IMR-90 (cell line): Measurements from ENCODE around the gene ATP10D. TPM values are rescaled to one million over a fixed set of nuclear protein-coding genes. Genes with fewer than 3 reads are reported as not detected.

Experiments used
- ATAC-seq: fragments of 200-7000 bp; cut with Tn5 transposase; 2 replicates; pipeline ENCODE4 v1.9.1; 2020; ENCODE audit warnings: low read depth, mild to moderate bottlenecking, moderate library complexity
- BruUV-seq: library from RNA; stranded (reverse); fragments of 400-500 nt; replicated peaks from 2 replicates; lab custom pipeline; 2021; lab: Mats Ljungman, UMichigan
- CTCF ChIA-PET: fragments of 300-600 bp; formaldehyde crosslinking; extraction: SDS; loops from one replicate; lab custom pipeline; 2021; ENCODE audit warnings: antibody characterized with exemption; lab: Yijun Ruan, JAX
- POLR2A ChIA-PET: fragments of 300-600 bp; sonication (Branson Sonifier 250); formaldehyde crosslinking; loops from one replicate; lab custom pipeline; 2022; ENCODE audit warnings: antibody characterized with exemption; ENCODE audit not compliant: unreplicated experiment; lab: Charles Lee
- DNase-seq: peaks from one replicate; pipeline ENCODE4 v3.0.0; 2013
- H2AFZ ChIP-seq: replicated peaks from 2 replicates; pipeline ENCODE3; 2013; ENCODE audit warnings: low read length, mild to moderate bottlenecking; ENCODE audit not compliant: poor library complexity
- H2AK5ac ChIP-seq: 2 replicates; pipeline ENCODE4 v1.6.1; 2013; ENCODE audit warnings: low read depth, low read length, inconsistent platforms
- H2AK9ac ChIP-seq: replicated peaks from 2 replicates; pipeline ENCODE3; 2013; ENCODE audit warnings: mild to moderate bottlenecking, low read depth, low read length, moderate library complexity; ENCODE audit not compliant: poor library complexity
- H2BK120ac ChIP-seq: 2 replicates; pipeline ENCODE4 v1.6.1; 2013; ENCODE audit warnings: low read depth, low read length, inconsistent platforms
- H2BK15ac ChIP-seq: 3 replicates; pipeline ENCODE4 v1.6.1; 2013; ENCODE audit warnings: low read depth, low read length, inconsistent platforms
- H2BK20ac ChIP-seq: 2 replicates; pipeline ENCODE4 v1.6.1; 2013; ENCODE audit warnings: low read depth, mild to moderate bottlenecking, inconsistent platforms, low read length, moderate library complexity
- H2BK5ac ChIP-seq: 2 replicates; pipeline ENCODE4 v1.6.1; 2013; ENCODE audit warnings: mild to moderate bottlenecking, low read depth, low read length, inconsistent platforms; ENCODE audit not compliant: poor library complexity, severe bottlenecking
- H3K14ac ChIP-seq: replicated peaks from 2 replicates; pipeline ENCODE4 v1.6.1; 2013; ENCODE audit warnings: low read depth, low read length, inconsistent platforms
- H3K18ac ChIP-seq: 2 replicates; pipeline ENCODE4 v1.6.1; 2013; ENCODE audit warnings: low read depth, low read length, control low read depth
- H3K23ac ChIP-seq: 2 replicates; pipeline ENCODE4 v1.6.1; 2013; ENCODE audit warnings: low read depth, low read length, inconsistent platforms
- H3K27ac ChIP-seq: 2 replicates; pipeline ENCODE4 v1.5.1; 2013; ENCODE audit warnings: mild to moderate bottlenecking, control low read depth, low read length; ENCODE audit not compliant: insufficient read depth
- H3K27me3 ChIP-seq: 2 replicates; pipeline ENCODE4 v1.6.1; 2013; ENCODE audit warnings: low read length; ENCODE audit not compliant: control insufficient read depth, insufficient read depth
- H3K36me3 ChIP-seq: 2 replicates; pipeline ENCODE4 v1.6.1; 2013; ENCODE audit warnings: low read length, mixed read lengths; ENCODE audit not compliant: control insufficient read depth, insufficient read depth
- H3K4ac ChIP-seq: 2 replicates; pipeline ENCODE4 v1.6.1; 2013; ENCODE audit warnings: low read depth, low read length, inconsistent platforms
- H3K4me1 ChIP-seq: 2 replicates; pipeline ENCODE4 v1.6.1; 2013; ENCODE audit warnings: low read length, mixed read lengths; ENCODE audit not compliant: control insufficient read depth, insufficient read depth
- H3K4me2 ChIP-seq: 2 replicates; pipeline ENCODE4 v1.6.1; 2013; ENCODE audit warnings: low read depth, mild to moderate bottlenecking, control low read depth, low read length, moderate library complexity
- H3K4me3 ChIP-seq: 2 replicates; pipeline ENCODE4 v1.5.1; 2013; ENCODE audit warnings: low read depth, mild to moderate bottlenecking, control low read depth, low read length, moderate library complexity; ENCODE audit not compliant: insufficient read depth
- H3K56ac ChIP-seq: 2 replicates; pipeline ENCODE4 v1.6.1; 2013; ENCODE audit warnings: low read length, inconsistent platforms; ENCODE audit not compliant: insufficient read depth; ENCODE audit errors: extremely low read depth
- H3K79me1 ChIP-seq, 2 experiments: 2 replicates each; pipeline ENCODE4 v1.6.1; 2013; ENCODE audit warnings: low read length in 2 of 2, inconsistent platforms in 1 of 2, low read depth in 1 of 2
- H3K9ac ChIP-seq: 2 replicates; pipeline ENCODE4 v1.6.1; 2013; ENCODE audit warnings: low read depth, low read length, control low read depth
- H3K9me1 ChIP-seq: 2 replicates; pipeline ENCODE4 v1.6.1; 2013; ENCODE audit warnings: low read length, inconsistent platforms; ENCODE audit not compliant: insufficient read depth
- H3K9me3 ChIP-seq: 2 replicates; pipeline ENCODE4 v1.6.1; 2013; ENCODE audit warnings: low read length; ENCODE audit not compliant: control insufficient read depth, insufficient read depth
- H4K20me1 ChIP-seq: 2 replicates; pipeline ENCODE4 v1.6.1; 2013; ENCODE audit warnings: low read length, inconsistent platforms; ENCODE audit not compliant: insufficient read depth
- H4K5ac ChIP-seq: 2 replicates; pipeline ENCODE4 v1.6.1; 2013; ENCODE audit warnings: mild to moderate bottlenecking, low read depth, low read length, control low read depth
- H4K8ac ChIP-seq, 2 experiments: 2 replicates each; pipeline ENCODE4 v1.6.1; 2013; ENCODE audit warnings: low read depth in 2 of 2, low read length in 2 of 2, control low read depth in 1 of 2, inconsistent platforms in 1 of 2
- H4K91ac ChIP-seq: 2 replicates; pipeline ENCODE4 v1.6.1; 2013; ENCODE audit warnings: low read depth, low read length, inconsistent platforms; ENCODE audit not compliant: insufficient read depth
- BHLHE40 ChIP-seq: fragments of 150-350 bp; IDR thresholded peaks from 2 replicates; pipeline ENCODE4 v1.6.1; 2016; ENCODE audit warnings: mild to moderate bottlenecking, low read depth, low read length
- CEBPB ChIP-seq: IDR thresholded peaks from 2 replicates; pipeline ENCODE4 v1.6.1; 2012; ENCODE audit warnings: low read depth, low read length, improper control_type of control experiment
- CHD1 ChIP-seq: IDR thresholded peaks from 2 replicates; pipeline ENCODE4 v1.6.1; 2012; ENCODE audit warnings: low read depth, low read length, improper control_type of control experiment
- CTCF ChIP-seq: conservative IDR thresholded peaks from 2 replicates; pipeline ENCODE4 v1.5.1; 2012; ENCODE audit warnings: mild to moderate bottlenecking, low read depth, low read length, improper control_type of control experiment
- ELK1 ChIP-seq: fragments of 150-350 bp; IDR thresholded peaks from 2 replicates; pipeline ENCODE4 v1.6.1; 2016; ENCODE audit warnings: low read depth, mild to moderate bottlenecking, low read length, moderate library complexity, borderline replicate concordance
- FOS ChIP-seq: fragments of 150-350 bp; IDR thresholded peaks from 2 replicates; pipeline ENCODE4 v1.6.1; 2016; ENCODE audit warnings: low read depth, low read length
- MAFK ChIP-seq: IDR thresholded peaks from 2 replicates; pipeline ENCODE4 v1.6.1; 2012; ENCODE audit warnings: low read depth, low read length, improper control_type of control experiment
- MAZ ChIP-seq: IDR thresholded peaks from 2 replicates; pipeline ENCODE4 v1.6.1; 2012; ENCODE audit warnings: low read depth, mild to moderate bottlenecking, low read length, improper control_type of control experiment, moderate library complexity, borderline replicate concordance
- MXI1 ChIP-seq: IDR thresholded peaks from 2 replicates; pipeline ENCODE4 v1.6.1; 2012; ENCODE audit warnings: low read depth, mild to moderate bottlenecking, low read length, moderate library complexity, borderline replicate concordance
- NFE2L2 ChIP-seq: fragments of 150-350 bp; IDR thresholded peaks from 2 replicates; pipeline ENCODE4 v1.6.1; 2016; ENCODE audit warnings: low read depth, mild to moderate bottlenecking, low read length
- RCOR1 ChIP-seq: IDR thresholded peaks from 2 replicates; pipeline ENCODE4 v1.6.1; 2012; ENCODE audit warnings: mild to moderate bottlenecking, low read length, improper control_type of control experiment; ENCODE audit not compliant: insufficient replicate concordance
- RFX5 ChIP-seq: IDR thresholded peaks from 2 replicates; pipeline ENCODE4 v1.8.0; 2012; ENCODE audit warnings: low read depth, mild to moderate bottlenecking, low read length, moderate library complexity
- SMC3 ChIP-seq: fragments of 150-350 bp; IDR thresholded peaks from 2 replicates; pipeline ENCODE4 v1.6.1; 2016; ENCODE audit warnings: low read depth, mild to moderate bottlenecking, antibody characterized with exemption, low read length, moderate library complexity
- WGBS, 2 experiments: methylation state at CpG; one replicate each; pipeline versions ENCODE4 v1.1.5 to v1.1.7; 2013; ENCODE audit warnings: missing lambda C conversion rate in 2 of 2; ENCODE audit not compliant: insufficient read length in 1 of 2; ENCODE audit errors: extremely low coverage in 2 of 2; 5-methylcytosine and 5-hydroxymethylcytosine counted together
- dilution Hi-C: fragments of 300-500 bp; cut with HindIII; formaldehyde crosslinking; loops from one replicate; pipeline ENCODE4 v1.14.3; 2018; ENCODE audit warnings: low sequenced_read_pairs; ENCODE audit not compliant: unreplicated experiment
- in situ Hi-C: fragments of 300-500 bp; cut with MboI; formaldehyde crosslinking; loops from 3 replicates; pipeline ENCODE4 v1.14.3; 2019; ENCODE audit warnings: low sequenced_read_pairs, inconsistent platforms, mixed read lengths
- intact Hi-C: fragments of 100-400 bp; cut with micrococcal nuclease; formaldehyde crosslinking; loops from 2 replicates; pipeline ENCODE4 v1.10.0; 2022
- polyA plus RNA-seq, 3 experiments: library from polyadenylated mRNA; depleted of rRNA; stranded (reverse); fragments of >200 nt; gene quantifications; 2 replicates each; pipeline ENCODE4 v1.2.3, GENCODE V29; 2012; ENCODE audit warnings: low replicate concordance in 1 of 3
- total RNA-seq: library from RNA; depleted of rRNA; stranded (reverse); fragments of >200 nt; gene quantifications from 2 replicates; pipeline ENCODE4 v1.2.3, GENCODE V29; 2012

The ATP10D gene
- total and polyA plus RNA-seq, 2 of the 4 experiments (the other 2 are of a cell fraction): 28.9 to 135 TPM

GRCh38 chr4:47500776-47501175 is 15.7 kb downstream of the ATP10D start:
- DNase-seq: no peak
- no peak for TF ChIP-seq MAFK
- no peak for TF ChIP-seq MAZ
- TF ChIP-seq FOS: no peak
- TF ChIP-seq BHLHE40: no peak
- TF ChIP-seq MXI1: no peak
- no peak for TF ChIP-seq CHD1
- no peak for TF ChIP-seq SMC3
- no peak for TF ChIP-seq CTCF
- TF ChIP-seq CEBPB: no peak
- TF ChIP-seq ELK1: no peak
- no peak for TF ChIP-seq NFE2L2
- TF ChIP-seq RCOR1: no peak
- TF ChIP-seq RFX5: no peak
- peaks cover 4% of the 10 kb centered on the region; the same call in 1 of the 2 replicates for H3K4me1 ChIP-seq

More at GRCh38 chr4:47500776-47501175, 15.7 kb downstream of the ATP10D start:
- H4K5ac ChIP-seq: peak overlapping the region; percentile 78; the same call in 1 of the 2 replicates
- ChIA-PET POLR2A (no interaction called here), CTCF (no interaction called here)
- dilution Hi-C loops: no loop called here
- no peak overlapping the region for H4K91ac ChIP-seq
- H2AK5ac ChIP-seq: peak overlapping the region; percentile 63; the same call in 1 of the 2 replicates
- H3K4ac ChIP-seq: peak overlapping the region; percentile 64; the same call in 1 of the 2 replicates
- H3K4me3 ChIP-seq: no peak overlapping the region
- no peak overlapping the region for H3K27ac ChIP-seq
- in situ Hi-C loops: no loop called here
- no peaks in the 10 kb centered on the region for H4K20me1 ChIP-seq
- H2BK5ac ChIP-seq: peak overlapping the region; percentile 54
- H3K14ac ChIP-seq: peak overlapping the region; percentile 74; the same call in 1 of the 2 replicates
- peak overlapping the region; percentile 74; the same call in 1 of the 2 replicates for H3K18ac ChIP-seq
- no peaks in the 10 kb centered on the region for H3K9me3 ChIP-seq
- no peak overlapping the region for H2AFZ ChIP-seq
- H2BK15ac ChIP-seq: peak overlapping the region; percentile 56; the same call in 1 of the 3 replicates
- H3K56ac ChIP-seq: no peak overlapping the region
- peak overlapping the region; percentile 42; the same call in 1 of the 2 replicates for H3K4me2 ChIP-seq
- no peak overlapping the region for H3K9ac ChIP-seq
- peaks cover 21 to 39% of the 10 kb centered on the region in 2 experiments for H3K79me1 ChIP-seq
- peaks cover 6% of the 10 kb centered on the region for H3K9me1 ChIP-seq
- peak overlapping the region; percentile 75; the same call in 1 of the 2 replicates for H3K23ac ChIP-seq
- intact Hi-C loops: no loop called here
- peak overlapping the region in 1 of 2 experiments; percentile 67; a peak in 2 of 4 replicates for H4K8ac ChIP-seq
- H2BK20ac ChIP-seq: 0 out of 2 replicates have a peak overlapping the region, but pooled peaks have one; percentile 1
- H3K36me3 ChIP-seq: peaks cover 3% of the 10 kb centered on the region
- no peak overlapping the region for H2AK9ac ChIP-seq
- WGBS, 2 experiments: no CpG with 5 or more reads among the region's 3 CpGs
- no peaks in the 10 kb centered on the region for H3K27me3 ChIP-seq
- no TSS peak for BruUV-seq
- no peak for ATAC-seq
- H2BK120ac ChIP-seq: peak overlapping the region; percentile 60; the same call in 1 of the 2 replicates
